ENCODE results near the gene PRKCG. TPM values are rescaled to one million over a fixed set of nuclear protein-coding genes. Genes with fewer than 3 reads are reported as not detected.

Gene PRKCG
- total RNA-seq, 2 donors from 2014 or later, result 0.26 TPM; not detected in 1

DNA sequence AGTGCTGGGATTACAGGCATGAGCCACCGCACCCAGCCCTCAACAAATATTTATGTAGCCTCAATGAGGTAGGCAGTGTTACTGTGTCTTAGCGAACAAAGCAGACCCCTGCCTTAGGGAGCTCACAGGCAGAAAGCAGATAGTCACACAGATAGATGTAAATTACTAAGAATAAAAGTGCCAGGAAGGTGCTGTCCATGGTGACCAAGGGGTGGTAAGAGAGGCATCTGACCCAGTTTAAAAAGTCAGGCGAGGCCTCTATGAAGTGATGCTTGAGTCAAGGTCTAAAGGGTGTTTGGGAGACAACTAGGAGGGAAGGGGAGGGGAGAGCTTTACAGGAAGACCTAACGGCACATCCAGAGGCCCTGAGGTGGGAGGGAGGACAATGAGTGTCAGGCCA is 14.7 kb downstream of the PRKCG start:
- WGBS, 2 donors, result 28 to 36% methylated on average over 4 of the region's 4 CpGs
- TF ChIP-seq POLR2A (IDR thresholded peaks at IDR 0.05) (no peak), CTCF (IDR thresholded peaks at IDR 0.05) (no peak)
- intact Hi-C loops (cut with DNase I), result no loop called here
- Histone ChIP-seq H3K27me3 (no peaks in the 10 kb centered on the region), H3K4me3 (no peak overlapping the region), H3K27ac (no peak overlapping the region), H3K36me3 (replicated peaks in 1 of 2; ENCODE audit: insufficient read depth in 1 of 2, low read depth in 2 of 2) (no peaks in the 10 kb centered on the region), H3K9me3 (no peaks in the 10 kb centered on the region), H3K4me1 (no peaks in the 10 kb centered on the region)
- DNase-seq (no peak), ATAC-seq (no peak)

DNA sequence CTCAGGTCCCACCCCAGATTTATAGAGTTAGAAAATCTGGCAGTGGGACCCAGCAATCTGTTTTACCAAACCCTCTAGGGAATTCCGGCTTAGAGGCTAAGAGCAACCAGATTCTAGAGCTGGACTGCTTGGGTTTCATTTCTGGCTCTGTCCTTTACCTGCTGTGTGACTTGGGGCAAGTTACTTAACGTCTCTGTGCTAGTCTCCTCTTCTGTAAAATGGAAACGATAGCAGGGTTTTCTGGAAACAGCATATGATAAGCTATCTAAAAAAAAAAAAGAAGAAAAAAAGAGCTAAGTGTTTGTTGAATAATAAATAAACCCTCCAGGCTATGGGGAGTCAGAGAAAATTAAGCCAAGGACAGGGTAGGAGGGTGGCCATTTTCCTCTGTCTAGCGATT is 15.5 kb downstream of the PRKCG start:
- Histone ChIP-seq H3K36me3 (replicated peaks in 1 of 2; ENCODE audit: insufficient read depth in 1 of 2, low read depth in 2 of 2) (no peaks in the 10 kb centered on the region), H3K27me3 (no peaks in the 10 kb centered on the region), H3K9me3 (no peaks in the 10 kb centered on the region), H3K4me1 (no peaks in the 10 kb centered on the region), H3K27ac (no peak overlapping the region), H3K4me3 (no peak overlapping the region)
- intact Hi-C loops (cut with DNase I), result no loop called here
- WGBS, 2 donors, result 29 to 42% methylated on average over 4 of the region's 4 CpGs
- DNase-seq (no peak), ATAC-seq (no peak)
- no peak for TF ChIP-seq POLR2A (IDR thresholded peaks at IDR 0.05)
- TF ChIP-seq CTCF (IDR thresholded peaks at IDR 0.05), result no peak

DNA sequence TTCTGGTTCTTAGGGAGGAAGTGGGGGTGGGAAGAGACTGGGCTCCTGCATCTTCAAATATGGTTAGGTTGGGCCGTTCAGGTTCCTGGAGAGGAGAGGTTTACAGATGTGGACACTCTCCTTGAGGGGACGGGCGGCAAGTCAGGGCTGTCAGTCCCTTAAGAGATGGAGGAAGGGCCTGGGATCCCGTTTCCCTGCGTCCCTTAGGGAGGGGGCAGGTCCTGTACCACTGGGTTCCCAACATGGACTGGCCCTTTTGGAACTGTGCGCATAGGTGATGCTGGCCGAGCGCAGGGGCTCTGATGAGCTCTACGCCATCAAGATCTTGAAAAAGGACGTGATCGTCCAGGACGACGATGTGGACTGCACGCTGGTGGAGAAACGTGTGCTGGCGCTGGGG is 16.2 kb downstream of the PRKCG start:
- 4 to 10% methylated on average over 3 to 16 of the region's 16 CpGs for WGBS, 2 donors
- peaks cover 0 to under 1% of the 10 kb centered on the region in 2 donors for H3K27me3 ChIP-seq
- H3K27ac ChIP-seq, result no peak overlapping the region
- TF ChIP-seq CTCF (IDR thresholded peaks at IDR 0.05), result no peak
- no peak for TF ChIP-seq POLR2A (IDR thresholded peaks at IDR 0.05)
- intact Hi-C loops (cut with DNase I), result no loop called here
- no peak overlapping the region for H3K4me3 ChIP-seq
- H3K9me3 ChIP-seq, result no peaks in the 10 kb centered on the region
- H3K4me1 ChIP-seq, result no peaks in the 10 kb centered on the region
- no peak for DNase-seq
- H3K36me3 ChIP-seq (replicated peaks in 1 of 2; ENCODE audit: insufficient read depth in 1 of 2, low read depth in 2 of 2), result no peaks in the 10 kb centered on the region
- no peak for ATAC-seq

DNA sequence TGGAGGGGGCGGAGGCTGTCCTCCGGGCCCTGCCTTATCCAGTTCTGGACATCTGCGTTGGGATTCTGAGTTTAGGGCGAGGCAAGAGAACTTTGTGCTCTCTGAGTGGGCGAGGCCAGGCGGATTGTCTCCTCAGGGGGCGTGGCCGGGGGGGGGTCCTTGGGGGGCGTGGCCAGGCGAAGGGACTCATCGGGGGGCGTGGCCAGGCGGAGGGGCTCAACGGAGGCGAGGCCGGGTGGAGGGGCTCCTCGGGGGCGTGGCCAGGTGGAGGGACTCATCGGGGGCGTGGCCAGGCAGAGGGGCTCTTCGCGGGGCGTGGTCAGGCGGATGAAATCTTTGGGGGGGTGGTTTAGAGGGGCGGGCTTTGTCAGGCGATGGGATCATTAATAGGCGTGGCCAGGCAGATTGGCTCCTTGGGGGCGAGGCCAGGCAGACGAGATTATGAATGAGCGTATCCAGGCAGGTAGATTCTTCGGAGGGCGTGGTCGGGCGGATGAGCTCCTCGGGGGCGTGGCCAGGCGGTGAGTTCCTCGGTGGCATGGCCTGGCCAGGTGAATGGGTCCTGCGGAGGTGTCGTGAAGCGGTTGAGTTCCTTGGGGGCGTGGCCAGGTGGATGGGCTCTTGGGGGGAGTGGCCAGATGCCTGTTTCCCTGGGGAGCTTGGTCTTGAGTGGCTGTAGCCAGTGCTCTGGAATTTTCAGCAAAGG is 16.8 kb downstream of the PRKCG start:
- Histone ChIP-seq H3K27ac (no peak overlapping the region), H3K9me3 (no peaks in the 10 kb centered on the region), H3K4me3 (no peak overlapping the region), H3K27me3 (peaks cover 0 to 6% of the 10 kb centered on the region in 2 donors), H3K4me1 (no peaks in the 10 kb centered on the region), H3K36me3 (replicated peaks in 1 of 2; ENCODE audit: insufficient read depth in 1 of 2, low read depth in 2 of 2) (no peaks in the 10 kb centered on the region)
- 1 to 10% methylated on average over 6 to 40 of the region's 42 CpGs for WGBS, 2 donors
- ATAC-seq (no peak), DNase-seq (no peak)
- intact Hi-C loops (cut with DNase I), result no loop called here
- no peak for TF ChIP-seq POLR2A (IDR thresholded peaks at IDR 0.05)
- TF ChIP-seq CTCF (IDR thresholded peaks at IDR 0.05), result no peak

Data from body of pancreas (tissue), 4 donors.